ENCODE data around the gene MROH2A.

MROH2A gene

DNA sequence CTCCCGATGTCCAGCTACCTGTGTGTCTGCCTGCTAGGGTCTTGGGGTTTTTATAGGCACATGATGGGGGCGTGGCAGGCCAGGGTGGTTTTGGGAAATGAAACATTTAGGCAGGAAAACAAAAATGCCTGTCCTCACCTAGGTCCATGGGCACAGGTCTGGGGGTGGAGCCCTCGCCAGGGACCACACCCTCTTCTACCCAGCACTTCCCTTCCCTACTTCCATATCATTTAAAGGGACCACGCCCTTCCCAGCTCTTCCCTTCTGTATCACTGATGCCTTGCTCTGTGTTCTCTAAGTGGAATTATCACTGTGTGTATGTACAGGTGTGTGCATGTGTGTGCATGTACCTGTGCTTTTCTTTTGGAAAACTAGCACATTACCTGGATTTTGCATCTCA is 11.7 kb upstream of the MROH2A start:
- DNase-seq = no peak

DNA sequence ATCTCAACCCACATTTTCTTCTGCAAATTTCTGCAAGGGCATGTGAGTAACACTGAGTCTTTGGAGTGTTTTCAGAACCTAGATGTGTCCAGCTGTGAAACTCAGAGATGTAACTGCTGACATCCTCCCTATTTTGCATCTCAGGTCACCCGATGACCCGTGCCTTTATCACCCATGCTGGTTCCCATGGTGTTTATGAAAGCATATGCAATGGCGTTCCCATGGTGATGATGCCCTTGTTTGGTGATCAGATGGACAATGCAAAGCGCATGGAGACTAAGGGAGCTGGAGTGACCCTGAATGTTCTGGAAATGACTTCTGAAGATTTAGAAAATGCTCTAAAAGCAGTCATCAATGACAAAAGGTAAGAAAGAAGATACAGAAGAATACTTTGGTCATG is 10.1 kb upstream of the MROH2A start:
- DNase-seq = no peak

DNA sequence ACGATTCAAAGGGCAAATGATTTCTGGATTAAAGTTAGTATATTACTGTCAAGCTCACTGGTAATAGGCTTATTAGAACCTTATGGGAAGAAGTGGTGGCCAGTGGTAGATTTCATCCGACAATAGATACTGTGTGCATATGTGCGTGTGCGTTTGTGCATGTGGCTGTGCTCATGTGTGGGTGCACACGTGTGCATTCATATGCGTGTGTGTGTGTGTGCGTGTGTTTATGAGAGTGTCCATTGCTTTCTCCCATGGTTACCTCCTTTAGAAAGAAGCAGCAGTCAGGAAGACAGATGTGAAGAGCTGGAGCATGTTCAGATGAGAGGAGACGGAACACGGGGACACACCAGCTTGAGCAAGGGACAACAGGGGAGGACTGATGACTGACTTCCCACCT is 8.9 kb upstream of the MROH2A start:
- no peak for DNase-seq

DNA sequence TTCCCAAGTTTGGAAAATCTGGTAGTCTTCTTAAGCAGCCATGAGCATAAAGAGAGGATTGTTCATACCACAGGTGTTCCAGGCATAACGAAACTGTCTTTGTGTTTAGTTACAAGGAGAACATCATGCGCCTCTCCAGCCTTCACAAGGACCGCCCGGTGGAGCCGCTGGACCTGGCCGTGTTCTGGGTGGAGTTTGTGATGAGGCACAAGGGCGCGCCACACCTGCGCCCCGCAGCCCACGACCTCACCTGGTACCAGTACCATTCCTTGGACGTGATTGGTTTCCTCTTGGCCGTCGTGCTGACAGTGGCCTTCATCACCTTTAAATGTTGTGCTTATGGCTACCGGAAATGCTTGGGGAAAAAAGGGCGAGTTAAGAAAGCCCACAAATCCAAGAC is 6.0 kb upstream of the MROH2A start:
- no peak for DNase-seq

DNA sequence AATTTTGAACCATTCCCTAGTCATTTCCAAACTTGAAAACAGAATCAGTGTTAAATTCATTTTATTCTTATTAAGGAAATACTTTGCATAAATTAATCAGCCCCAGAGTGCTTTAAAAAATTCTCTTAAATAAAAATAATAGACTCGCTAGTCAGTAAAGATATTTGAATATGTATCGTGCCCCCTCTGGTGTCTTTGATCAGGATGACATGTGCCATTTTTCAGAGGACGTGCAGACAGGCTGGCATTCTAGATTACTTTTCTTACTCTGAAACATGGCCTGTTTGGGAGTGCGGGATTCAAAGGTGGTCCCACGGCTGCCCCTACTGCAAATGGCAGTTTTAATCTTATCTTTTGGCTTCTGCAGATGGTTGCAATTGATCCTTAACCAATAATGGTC is 5.5 kb upstream of the MROH2A start:
- no peak for DNase-seq

DNA sequence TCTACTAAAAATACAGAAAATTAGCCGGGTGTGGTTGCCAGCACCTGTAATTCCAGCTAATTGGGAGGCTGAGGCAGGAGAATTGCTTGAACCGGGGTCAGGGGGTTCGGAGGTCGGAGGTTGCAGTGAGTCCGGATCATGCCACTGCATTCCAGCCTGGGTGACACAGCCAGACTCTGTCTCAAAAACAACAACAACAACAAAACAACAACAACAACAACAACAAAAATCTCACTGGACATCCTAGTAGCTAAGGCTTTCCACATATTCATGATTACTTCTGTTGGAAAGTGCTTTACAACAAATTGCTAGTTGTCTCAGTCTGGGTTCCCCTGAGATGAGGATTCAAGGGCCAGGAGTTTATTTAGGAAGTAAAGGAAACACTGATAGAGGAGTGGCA is 4.3 kb upstream of the MROH2A start:
- no peak for DNase-seq

DNA sequence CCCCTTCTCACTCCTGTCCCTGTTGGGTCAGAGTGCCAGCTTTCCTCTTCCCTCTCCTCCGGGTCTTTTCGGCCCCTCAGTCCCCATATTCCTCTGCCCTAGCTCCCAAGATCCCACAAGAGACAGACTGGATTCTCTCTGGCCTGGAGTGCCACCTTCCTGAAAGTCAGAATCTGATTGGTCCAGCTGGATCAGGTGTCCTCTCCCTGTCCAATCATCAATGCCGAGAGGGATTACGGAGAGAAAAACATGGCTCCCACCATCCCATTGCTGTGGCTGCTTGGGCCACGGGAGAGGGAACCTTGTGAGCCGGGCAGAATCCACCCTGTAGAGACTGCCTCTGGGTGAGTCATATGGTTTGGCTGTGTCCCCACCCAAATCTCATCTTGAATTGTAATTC is 2.7 kb upstream of the MROH2A start:
- no peak for DNase-seq

DNA sequence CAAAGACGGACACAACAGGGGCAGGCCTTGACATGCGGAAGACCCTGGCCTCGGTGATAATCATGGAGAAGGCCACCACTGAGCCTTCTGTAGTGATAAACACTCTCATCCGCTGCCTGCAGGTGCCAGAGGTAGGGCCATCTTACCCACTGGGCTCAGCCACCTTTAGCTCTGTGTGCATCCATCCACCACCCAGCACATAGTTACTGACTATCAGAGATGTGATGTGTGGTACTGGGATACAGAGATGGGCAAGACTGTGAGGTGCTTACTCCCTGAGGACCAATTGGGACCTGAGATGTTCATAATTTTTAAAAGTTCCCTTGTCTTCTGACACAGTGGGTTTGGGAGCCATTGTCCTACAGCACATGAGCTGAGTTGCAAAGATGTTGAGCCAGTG is 1.6 kb downstream of the MROH2A start:
- no peak for DNase-seq

DNA sequence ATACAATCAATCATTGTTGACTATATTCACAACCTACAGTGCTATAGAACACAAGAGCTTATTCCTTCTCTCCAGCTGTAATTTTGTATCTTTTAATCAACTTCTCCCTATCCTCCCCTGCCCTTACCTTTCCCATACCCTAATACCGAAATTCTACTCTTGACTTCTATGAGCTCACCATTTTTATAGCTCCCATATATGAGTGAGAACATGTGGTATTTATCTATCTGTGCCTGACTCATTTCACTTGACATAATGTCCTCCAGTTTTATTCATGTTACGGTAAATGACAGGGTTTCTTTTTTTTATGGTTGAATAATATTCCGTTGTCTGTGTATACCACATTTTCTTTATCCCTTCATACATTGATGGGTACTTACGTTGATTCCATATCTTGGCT is 2.6 kb downstream of the MROH2A start:
- no peak for DNase-seq

DNA sequence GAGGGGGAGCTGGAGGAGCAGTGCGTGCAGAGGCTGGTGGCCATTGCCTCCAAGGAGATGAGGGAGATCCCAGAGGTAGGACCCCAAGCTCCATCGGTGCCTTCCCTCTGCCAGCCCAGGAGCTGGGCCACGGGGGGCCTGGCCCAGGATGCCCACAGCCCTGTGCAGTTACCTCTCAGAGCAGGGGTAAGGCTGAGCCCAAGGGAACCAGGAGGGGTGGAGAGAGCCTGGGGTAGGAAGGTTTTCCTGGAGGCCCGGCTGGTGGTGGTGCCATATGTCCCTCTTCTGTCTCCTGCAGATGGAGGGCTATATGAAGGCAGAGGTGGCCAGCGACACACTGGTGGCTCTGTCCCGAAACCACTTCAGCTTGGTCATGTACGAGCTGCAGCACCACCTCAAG is 11.4 kb downstream of the MROH2A start:
- DNase-seq = no peak

DNA sequence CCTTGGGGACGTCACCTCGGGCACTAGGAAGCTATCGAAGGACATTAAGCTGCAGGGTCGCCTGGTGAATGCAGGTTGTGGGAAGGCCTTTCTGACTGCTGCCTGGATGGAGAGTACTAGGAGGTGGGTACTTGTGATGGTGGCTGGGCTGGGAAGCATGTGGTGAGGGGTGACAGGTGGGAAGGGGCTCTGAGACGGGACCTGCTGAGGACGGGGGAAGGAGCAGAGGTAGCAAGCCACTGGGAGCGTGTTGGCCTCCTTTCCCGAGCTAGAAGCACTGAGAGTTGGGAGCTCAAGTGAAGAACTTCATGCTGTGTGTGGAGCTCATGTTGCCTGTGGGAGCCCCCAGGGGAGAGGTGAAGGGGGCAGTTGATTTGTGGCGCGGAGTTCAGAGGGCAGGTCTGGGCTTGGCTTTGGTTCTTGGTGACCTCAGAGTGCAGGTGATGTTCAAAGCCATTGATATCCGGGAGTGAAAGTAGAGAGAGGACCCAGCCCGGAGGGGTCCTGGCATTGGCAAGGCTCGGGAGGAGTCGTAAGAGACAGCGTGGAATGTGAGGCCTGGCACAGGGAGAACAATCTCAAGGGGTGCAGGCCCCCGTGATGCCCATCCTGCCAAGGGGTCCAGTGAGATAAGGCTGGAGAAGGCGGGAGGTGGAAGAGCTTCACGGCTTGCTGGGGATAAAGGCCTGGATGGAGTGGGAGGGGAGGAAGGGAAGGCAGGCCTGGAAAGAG is 13.2 kb downstream of the MROH2A start:
- DNase-seq = no peak

DNA sequence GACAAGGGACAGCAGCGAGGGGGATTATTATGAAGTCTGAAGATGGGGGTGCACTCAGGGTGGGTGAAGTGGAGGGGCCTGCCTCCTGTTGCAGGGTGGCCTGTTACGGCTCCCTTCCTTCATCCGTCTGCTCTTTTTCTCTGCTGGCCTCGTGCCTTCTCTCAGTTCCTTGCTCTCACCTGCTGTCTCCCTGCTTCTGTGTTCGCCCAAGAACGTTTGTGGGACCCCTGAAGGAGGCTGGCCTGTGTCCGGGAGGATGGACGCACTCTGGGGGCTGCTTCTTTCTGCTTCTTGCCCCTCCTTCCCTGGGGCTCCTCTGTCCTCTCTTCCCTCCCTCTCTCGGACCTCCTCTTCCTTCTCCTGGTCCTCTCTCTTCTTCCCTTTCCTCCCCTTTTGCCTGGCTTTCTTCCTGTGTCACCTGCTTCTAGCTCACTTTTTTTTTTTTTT is 13.8 kb downstream of the MROH2A start:
- DNase-seq = no peak

DNA sequence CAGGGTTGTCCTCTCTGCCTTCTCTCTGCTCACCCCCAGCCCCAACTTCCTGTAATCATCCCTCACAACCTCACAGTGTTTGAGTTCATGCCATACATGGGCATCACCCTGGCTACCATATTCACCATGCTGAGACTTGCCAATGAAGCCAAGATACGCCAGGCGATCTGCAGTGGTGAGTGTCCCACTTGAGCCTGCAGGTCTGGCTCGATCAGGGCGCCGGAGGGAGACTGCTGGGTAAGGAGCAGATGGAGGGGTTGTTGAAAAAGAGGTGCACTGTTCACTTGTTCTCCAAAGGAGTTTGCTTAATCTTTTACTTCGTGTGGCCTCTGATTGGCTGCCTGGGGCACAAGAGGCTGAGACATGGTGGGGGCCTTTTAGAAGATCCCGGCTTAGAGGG is 14.6 kb downstream of the MROH2A start:
- DNase-seq = no peak

DNA sequence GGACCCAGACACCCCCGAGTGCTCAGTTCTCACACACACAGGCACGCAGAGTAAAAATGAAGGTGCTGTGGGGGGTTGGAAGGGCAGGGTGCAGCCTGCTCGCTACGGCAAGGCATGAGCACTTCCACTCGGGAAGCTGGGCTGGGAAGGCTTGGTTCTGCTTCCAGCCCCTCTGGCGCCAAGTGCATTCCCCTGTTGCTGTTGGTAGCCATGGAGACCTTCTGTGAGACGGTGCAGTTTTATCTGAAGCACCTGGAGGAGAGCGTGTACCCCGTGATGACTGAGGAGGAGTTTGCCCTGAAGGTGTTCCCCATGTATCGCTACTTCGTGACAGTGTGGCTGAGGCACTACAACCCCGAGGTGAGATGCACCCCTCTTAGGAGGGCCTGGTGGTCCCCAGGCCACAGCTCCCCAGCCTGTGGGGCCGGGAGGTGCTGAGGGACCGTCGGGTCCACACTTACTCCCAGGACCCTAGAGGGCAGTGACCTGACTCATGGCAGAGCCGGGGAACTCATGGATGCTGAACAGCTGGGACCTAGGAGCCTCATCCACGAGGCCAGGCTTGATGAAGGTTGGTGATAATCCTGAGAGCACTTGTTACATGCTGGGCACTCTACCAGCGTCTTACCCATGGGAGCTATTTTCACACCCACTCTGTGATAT is 15.5 kb downstream of the MROH2A start:
- DNase-seq = no peak

DNA sequence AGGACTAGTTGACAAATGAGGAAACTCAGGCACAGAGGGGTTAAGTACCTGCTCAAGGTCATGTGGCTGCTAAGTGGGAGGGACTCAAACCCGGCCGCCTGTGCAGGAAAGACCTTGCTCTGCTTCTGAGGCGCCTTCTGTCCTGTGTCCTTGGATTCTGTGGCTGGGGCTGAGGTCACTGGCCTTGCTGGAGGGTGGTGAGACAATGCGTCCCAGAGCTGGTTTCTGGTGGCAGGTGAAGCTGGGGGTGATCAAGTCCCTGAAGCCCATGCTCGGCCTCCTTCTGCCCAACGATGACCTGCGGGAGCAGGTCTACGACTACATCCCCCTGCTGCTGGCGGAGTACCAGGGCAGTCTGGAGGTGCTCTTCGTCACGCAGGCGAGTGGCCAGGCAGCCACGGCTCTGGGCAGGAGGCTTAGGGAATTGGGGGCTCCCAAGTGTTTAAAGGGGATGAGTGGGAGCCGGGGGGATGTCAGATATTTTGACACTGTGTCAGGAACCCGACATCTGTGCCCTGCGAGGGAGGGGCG is 16.1 kb downstream of the MROH2A start:
- DNase-seq = no peak

DNA sequence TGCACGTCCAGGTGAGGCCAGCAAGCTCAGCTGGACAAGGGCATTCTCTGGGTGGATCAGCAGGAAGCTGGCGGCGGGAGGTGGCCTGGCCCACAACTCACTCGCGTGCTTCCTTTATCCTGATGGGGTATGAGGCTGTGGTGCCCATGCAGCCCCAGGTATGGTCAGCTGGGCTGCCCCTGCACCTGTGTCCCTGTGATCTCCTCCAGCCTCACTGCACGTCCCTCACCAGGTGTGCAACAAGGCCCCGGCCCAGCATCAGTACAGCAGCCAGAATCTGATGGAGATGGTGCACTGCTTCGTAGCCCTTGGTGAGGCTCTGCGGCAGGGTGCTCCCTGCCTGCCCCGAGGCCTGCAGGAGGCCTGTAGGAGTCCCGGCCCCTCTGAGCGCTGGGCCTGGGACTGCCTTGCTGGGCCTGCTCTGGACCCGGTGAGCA is 17.6 kb downstream of the MROH2A start:
- DNase-seq = no peak

DNA sequence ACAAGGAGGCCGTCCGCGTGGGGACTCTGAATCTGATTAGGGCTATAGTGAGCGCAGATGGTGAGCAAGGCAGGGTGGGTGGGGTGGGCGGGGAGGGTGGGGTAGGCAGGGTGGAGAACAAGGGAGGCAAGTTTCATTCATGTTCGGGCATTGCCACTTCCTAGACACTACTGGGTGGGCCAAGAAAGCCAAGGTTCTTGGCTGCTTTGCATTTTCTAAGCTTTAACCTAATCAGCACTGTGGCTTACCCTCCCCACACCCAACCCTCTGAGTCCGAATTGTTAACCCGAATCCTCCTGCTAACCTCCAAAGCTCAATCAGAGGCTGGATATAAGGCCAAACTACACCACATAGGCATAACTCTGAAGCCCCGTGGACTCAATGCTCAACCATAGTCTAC is 18.1 kb downstream of the MROH2A start:
- DNase-seq = no peak

DNA sequence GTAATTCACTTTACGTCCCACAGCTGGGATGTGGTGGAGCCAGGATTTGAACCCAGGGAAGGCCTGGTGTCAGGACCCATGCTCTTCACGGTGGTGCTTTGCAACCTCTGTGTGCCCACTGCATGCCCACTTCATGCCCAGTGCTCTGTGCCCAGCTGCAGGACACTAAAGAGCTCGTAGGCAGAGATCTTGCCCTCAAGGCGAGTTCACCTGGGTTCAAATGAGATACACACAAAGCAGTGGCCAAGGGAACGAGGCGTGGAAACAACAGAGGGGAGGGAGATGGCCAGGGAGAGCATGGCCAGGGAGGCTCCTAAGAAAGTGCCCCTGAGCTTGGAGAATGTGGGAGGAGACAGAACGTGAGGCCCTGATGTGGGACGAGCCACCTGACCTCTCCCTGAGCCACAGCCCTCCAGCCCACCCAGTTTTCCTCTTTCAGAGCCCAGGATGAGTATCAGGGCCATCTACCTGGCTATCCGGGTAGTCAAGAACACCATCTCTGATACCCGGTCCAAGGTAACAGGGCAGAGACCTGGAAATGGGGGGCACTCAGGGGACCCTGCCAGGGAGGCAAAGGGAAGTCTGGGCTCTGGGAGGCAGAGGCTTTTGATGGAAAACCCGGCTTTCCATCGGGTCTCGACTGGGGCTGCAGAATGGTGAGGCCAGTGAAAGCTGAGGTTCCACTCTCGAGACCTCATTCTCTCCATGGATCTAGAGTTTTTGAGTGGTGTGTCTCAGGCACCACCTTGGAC is 20.4 kb downstream of the MROH2A start:
- DNase-seq = no peak

DNA sequence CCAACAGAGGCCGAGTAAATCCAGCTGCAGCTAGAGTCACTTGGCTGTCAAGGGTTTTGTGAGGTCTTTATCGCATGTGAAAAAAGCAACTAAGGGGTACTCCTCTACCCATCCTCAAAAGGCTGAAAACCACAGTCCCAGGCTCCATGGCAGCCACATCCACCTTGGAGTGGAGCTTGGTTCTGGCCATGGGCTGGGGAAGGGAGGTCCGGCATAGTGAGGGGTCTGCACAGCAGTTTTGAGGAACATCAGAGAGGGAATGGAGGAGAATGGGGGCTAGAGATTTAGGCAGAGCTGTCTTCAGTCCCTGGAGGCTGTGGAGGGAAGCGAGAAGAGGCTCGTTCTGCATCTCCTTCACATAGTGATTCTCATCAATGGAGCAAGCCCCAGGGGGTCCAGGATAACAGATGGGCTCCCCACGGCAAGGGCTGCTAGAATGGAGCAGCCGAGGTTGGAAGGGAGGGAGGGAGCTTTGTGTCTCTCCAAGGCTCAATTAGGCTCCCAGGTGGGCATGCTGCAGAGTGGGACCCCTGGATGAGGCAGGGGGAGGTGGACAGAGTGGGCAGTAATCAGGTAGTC is 21.0 kb downstream of the MROH2A start:
- DNase-seq = no peak

DNA sequence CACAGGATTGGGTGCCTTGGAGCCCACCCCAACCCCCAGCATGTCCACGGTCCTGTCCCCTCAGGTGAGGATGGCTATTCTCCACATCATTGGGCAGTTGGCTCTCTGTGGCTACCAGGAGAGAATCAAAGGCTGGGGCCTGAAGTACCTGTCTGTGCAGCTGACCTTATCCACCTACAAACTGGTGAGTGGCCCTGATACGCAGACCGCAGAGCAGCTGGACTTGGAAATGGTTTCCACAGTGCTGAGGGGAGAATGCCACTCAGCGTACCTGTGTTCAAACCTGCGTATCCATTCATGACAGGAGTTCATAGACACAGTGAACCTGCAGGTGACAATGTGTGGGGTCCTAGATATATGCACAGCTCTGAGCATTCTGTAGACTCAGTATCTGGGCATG is 21.6 kb downstream of the MROH2A start:
- no peak for DNase-seq

DNA sequence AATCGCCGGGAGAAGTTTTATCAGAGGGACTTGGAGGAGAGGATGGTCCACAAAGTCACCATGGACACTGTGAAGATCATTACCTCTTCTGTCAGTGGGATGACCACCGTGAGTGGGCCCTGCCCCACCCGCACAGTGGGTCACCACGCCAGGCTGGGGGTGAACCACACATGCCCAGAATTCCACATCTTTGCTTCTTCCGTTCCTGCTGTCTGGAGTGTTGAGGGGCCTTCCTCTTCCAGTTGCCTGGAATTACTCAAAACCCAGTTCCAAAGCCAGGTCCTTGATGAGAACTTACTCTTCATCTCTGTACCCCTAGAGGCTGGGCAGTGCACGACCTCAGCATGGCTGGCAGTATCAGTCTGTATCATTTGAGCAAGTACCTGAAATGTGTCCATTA is 22.1 kb downstream of the MROH2A start:
- DNase-seq = no peak

DNA sequence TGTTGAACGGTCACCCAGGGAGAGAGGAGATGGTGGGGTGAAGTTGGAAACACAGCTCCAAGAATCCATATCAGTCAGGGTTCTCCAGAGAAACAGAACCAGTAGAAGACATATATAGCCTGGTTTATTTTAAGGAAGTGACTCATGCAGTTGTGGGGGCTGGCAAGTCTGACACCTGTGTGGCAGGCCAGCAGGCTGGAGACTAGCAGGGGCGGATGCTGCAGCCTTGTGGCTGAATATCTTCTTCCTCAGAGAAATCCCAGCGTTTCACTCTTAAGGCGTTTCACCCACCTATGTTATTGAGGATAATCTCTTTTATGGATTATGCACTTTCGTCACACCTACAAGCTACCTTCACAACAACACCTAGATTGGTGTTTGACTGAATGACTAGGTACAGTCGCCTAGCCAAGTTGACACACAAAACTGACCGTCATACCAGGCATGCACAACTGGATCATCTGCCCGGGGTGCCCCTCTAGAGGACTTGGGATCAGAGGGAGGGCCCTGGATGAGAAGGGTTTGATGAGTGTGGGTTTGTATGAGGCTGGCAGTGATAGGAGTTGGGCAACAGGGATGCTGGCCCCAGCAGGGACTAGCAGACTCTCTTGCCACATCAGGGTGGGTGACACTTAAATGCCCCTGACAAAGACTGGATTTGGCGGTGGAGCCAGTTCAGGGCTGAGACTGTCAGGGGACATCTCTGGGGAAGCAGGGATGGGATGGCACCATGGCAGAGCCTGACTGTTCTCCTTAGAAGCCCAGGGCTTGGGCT is 23.4 kb downstream of the MROH2A start:
- DNase-seq = peak in 1 of 2 experiments; percentile 3

Measured in SW 1271 (cell line).